WTC11 (cell line): ENCODE results near the gene DAB1. TPM values are rescaled to one million over a fixed set of nuclear protein-coding genes. Genes with fewer than 3 reads are reported as not detected.

Experiments used
- ARID4B ChIP-seq: sonication (generic); formaldehyde crosslinking; IDR thresholded peaks from 2 replicates; pipeline ENCODE4 v1.8.0; 2023; ENCODE audit warnings: missing genetic modification reagents, mild to moderate bottlenecking, borderline replicate concordance
- ATF2 ChIP-seq: sonication (generic); formaldehyde crosslinking; IDR thresholded peaks from 2 replicates; pipeline ENCODE4 v1.8.1; 2022; ENCODE audit warnings: low read depth, missing genetic modification reagents, borderline replicate concordance
- CBFB ChIP-seq: sonication (generic); formaldehyde crosslinking; IDR thresholded peaks from 2 replicates; pipeline ENCODE4 v1.8.1; 2022; ENCODE audit warnings: mild to moderate bottlenecking, low read depth, missing genetic modification reagents
- E2F4 ChIP-seq: sonication (generic); formaldehyde crosslinking; IDR thresholded peaks from 2 replicates; pipeline ENCODE4 v1.8.1; 2022; ENCODE audit warnings: low read depth, mild to moderate bottlenecking, moderate library complexity, missing genetic modification reagents, borderline replicate concordance
- FOXK1 ChIP-seq: sonication (generic); formaldehyde crosslinking; IDR thresholded peaks from 2 replicates; pipeline ENCODE4 v1.8.0; 2022; ENCODE audit warnings: mild to moderate bottlenecking, moderate library complexity, missing genetic modification reagents
- GABPB1 ChIP-seq: sonication (generic); formaldehyde crosslinking; IDR thresholded peaks from 2 replicates; pipeline ENCODE4 v1.8.1; 2023; ENCODE audit warnings: mild to moderate bottlenecking, missing genetic modification reagents
- HMGXB4 ChIP-seq: sonication (generic); formaldehyde crosslinking; IDR thresholded peaks from 2 replicates; pipeline ENCODE4 v1.8.1; 2023; ENCODE audit warnings: mild to moderate bottlenecking, moderate library complexity, missing genetic modification reagents
- JAZF1 ChIP-seq: fragments of 250-450 bp; sonication (Bioruptor Pico); IDR thresholded peaks from 2 replicates; pipeline ENCODE4 v1.9.0; 2021; ENCODE audit warnings: moderate library complexity, mild to moderate bottlenecking, inconsistent platforms
- MAX ChIP-seq: sonication (generic); formaldehyde crosslinking; IDR thresholded peaks from 2 replicates; pipeline ENCODE4 v1.8.0; 2022; ENCODE audit warnings: mild to moderate bottlenecking, missing genetic modification reagents
- NR2C2 ChIP-seq: sonication (generic); formaldehyde crosslinking; IDR thresholded peaks from 2 replicates; pipeline ENCODE4 v1.8.0; 2022; ENCODE audit warnings: mild to moderate bottlenecking, missing genetic modification reagents
- RELA ChIP-seq: sonication (generic); formaldehyde crosslinking; IDR thresholded peaks from 2 replicates; pipeline ENCODE4 v1.8.1; 2022; ENCODE audit warnings: missing genetic modification reagents, mild to moderate bottlenecking, borderline replicate concordance
- SMAD3 ChIP-seq: sonication (generic); formaldehyde crosslinking; IDR thresholded peaks from 2 replicates; pipeline ENCODE4 v1.8.0; 2022; ENCODE audit warnings: missing genetic modification reagents, mild to moderate bottlenecking, borderline replicate concordance
- SOX15 ChIP-seq: fragments of 250-450 bp; sonication (Bioruptor Pico); IDR thresholded peaks from 2 replicates; pipeline ENCODE4 v1.9.0; 2021; ENCODE audit warnings: mild to moderate bottlenecking
- ZNF138 ChIP-seq: sonication (generic); formaldehyde crosslinking; conservative IDR thresholded peaks from 2 replicates; pipeline ENCODE4 v1.8.1; 2022; ENCODE audit warnings: mild to moderate bottlenecking, moderate library complexity, missing genetic modification reagents
- ZNF263 ChIP-seq: sonication (generic); formaldehyde crosslinking; IDR thresholded peaks from 2 replicates; pipeline ENCODE4 v1.8.1; 2022; ENCODE audit warnings: low read depth, mild to moderate bottlenecking, moderate library complexity, missing genetic modification reagents
- ZNF532 ChIP-seq: fragments of 250-450 bp; sonication (Bioruptor Pico); IDR thresholded peaks from 2 replicates; pipeline ENCODE4 v1.9.0; 2021; ENCODE audit warnings: mild to moderate bottlenecking, borderline replicate concordance
- total RNA-seq: library from RNA; stranded (reverse); gene quantifications from 3 replicates; pipeline ENCODE4 v1.2.3, GENCODE V29; 2021

The DAB1 gene
- total RNA-seq, 1 experiment from 2014 or later, result 10.7 TPM

GRCh38 chr1:57142169-57142568, 281.7 kb downstream of the DAB1 start (continued):
- no peak for TF ChIP-seq ZNF532 (CRISPR knock-in tag)
- TF ChIP-seq SMAD3 (CRISPR knock-in tag), result no peak
- no peak for TF ChIP-seq ZNF263 (CRISPR knock-in tag)
- no peak for TF ChIP-seq FOXK1
- no peak for TF ChIP-seq ZNF138
- TF ChIP-seq MAX (CRISPR knock-in tag), result no peak
- TF ChIP-seq NR2C2 (CRISPR knock-in tag), result no peak
- no peak for TF ChIP-seq E2F4 (CRISPR knock-in tag)
- TF ChIP-seq CBFB, result no peak
- no peak for TF ChIP-seq RELA (CRISPR knock-in tag)
- no peak for TF ChIP-seq ARID4B
- TF ChIP-seq ATF2 (CRISPR knock-in tag), result no peak
- TF ChIP-seq SOX15 (CRISPR knock-in tag), result no peak
- TF ChIP-seq GABPB1 (CRISPR knock-in tag), result no peak
- no peak for TF ChIP-seq HMGXB4
- TF ChIP-seq JAZF1 (CRISPR knock-in tag), result no peak
